ENCODE measurements around the gene OR5AL1. TPM values are rescaled to one million over a fixed set of nuclear protein-coding genes. Genes with fewer than 3 reads are reported as not detected.
A peak's percentile ranks its signal among the peaks of the same experiment; 100 is the strongest.
"Not testable (repeated sequence)": the region's sequence is repeated elsewhere in the genome, so short reads cannot be mapped to it uniquely, and the experiment has no call there.

The OR5AL1 gene
- total RNA-seq (not detected), polyA plus RNA-seq (not detected)
- long read RNA-seq, donor 1: 0 reads
- long read RNA-seq, donor 2: 0 reads
- long read RNA-seq, donor 3: 0 reads
- long read RNA-seq, donor 4: 0 reads

GRCh38 chr11:56412396-56412795, at the start of gene OR5AL1:
OR5AL1 (plus strand) TSS chr11:56412696.
- ATAC-seq: no peak
- Histone ChIP-seq H3K27me3 (ENCODE audit: control insufficient read depth, insufficient read depth) (no peaks in the 10 kb centered on the region), H3K9me3 (ENCODE audit: control insufficient read depth, low read length) (no peaks in the 10 kb centered on the region), H3K27ac (ENCODE audit: low read length) (no peak within 1 kb of the TSS), H3K4me1 (ENCODE audit: control insufficient read depth, insufficient read depth, low read length) (no peaks in the 10 kb centered on the region), H3K4me3 (ENCODE audit: low read length) (no peak within 1 kb of the TSS)
- intact Hi-C loops (cut with DNase I): no loop called here
- 68% methylated on average over 1 of the region's 1 CpG for WGBS
- DNase-seq: no peak

GRCh38 chr11:56375324-56375723, 37.2 kb upstream of the OR5AL1 start, which contains the start of gene OR8U1:
OR8U1 (plus strand) TSS chr11:56375624; CDS start chr11:56375624, 0 bp downstream.
- no peaks in the 10 kb centered on the region for H3K9me3 ChIP-seq (ENCODE audit: control insufficient read depth, low read length)
- no peak for ATAC-seq
- intact Hi-C loops (cut with DNase I): no loop called here
- no peak within 1 kb of the TSS for H3K4me3 ChIP-seq (ENCODE audit: low read length)
- 73% methylated on average over 2 of the region's 2 CpGs for WGBS
- no peaks in the 10 kb centered on the region for H3K4me1 ChIP-seq (ENCODE audit: control insufficient read depth, insufficient read depth, low read length)
- H3K27me3 ChIP-seq (ENCODE audit: control insufficient read depth, insufficient read depth): no peaks in the 10 kb centered on the region
- no peak within 1 kb of the TSS for H3K27ac ChIP-seq (ENCODE audit: low read length)
- no peak for DNase-seq

- no peaks in the 10 kb centered on the region for H3K27me3 ChIP-seq (ENCODE audit: control insufficient read depth, insufficient read depth)
- H3K27ac ChIP-seq (ENCODE audit: low read length): no peak overlapping the region
- no peaks in the 10 kb centered on the region for H3K4me1 ChIP-seq (ENCODE audit: control insufficient read depth, insufficient read depth, low read length)
- WGBS: 79% methylated on average over 2 of the region's 2 CpGs
- no peaks in the 10 kb centered on the region for H3K9me3 ChIP-seq (ENCODE audit: control insufficient read depth, low read length)
- ATAC-seq (no peak), DNase-seq (no peak)
- H3K4me3 ChIP-seq (ENCODE audit: low read length): no peak overlapping the region
- intact Hi-C loops (cut with DNase I): no loop called here
These were observed 32.4 kb upstream of the OR5AL1 start for GRCh38 chr11:56380120-56380519.

- Histone ChIP-seq H3K27me3 (ENCODE audit: control insufficient read depth, insufficient read depth) (no peaks in the 10 kb centered on the region), H3K4me3 (ENCODE audit: low read length) (no peak overlapping the region), H3K4me1 (ENCODE audit: control insufficient read depth, insufficient read depth, low read length) (no peaks in the 10 kb centered on the region), H3K9me3 (ENCODE audit: control insufficient read depth, low read length) (no peaks in the 10 kb centered on the region), H3K27ac (ENCODE audit: low read length) (no peak overlapping the region)
- whole genome bisulfite sequencing: 85% methylated on average over 3 of the region's 3 CpGs
- DNase-seq: no peak
- intact Hi-C loops (cut with DNase I): no loop called here
- ATAC-seq: no peak
These were observed 18.1 kb upstream of the OR5AL1 start for GRCh38 chr11:56394381-56394780.

- Histone ChIP-seq H3K4me1 (ENCODE audit: control insufficient read depth, insufficient read depth, low read length) (no peaks in the 10 kb centered on the region), H3K27me3 (ENCODE audit: control insufficient read depth, insufficient read depth) (no peaks in the 10 kb centered on the region), H3K4me3 (ENCODE audit: low read length) (no peak overlapping the region), H3K9me3 (ENCODE audit: control insufficient read depth, low read length) (no peaks in the 10 kb centered on the region), H3K27ac (ENCODE audit: low read length) (no peak overlapping the region)
- ATAC-seq: no peak
- 59% methylated on average over 3 of the region's 3 CpGs for WGBS
- DNase-seq: no peak
- intact Hi-C loops (cut with DNase I): no loop called here
These were observed 16.4 kb upstream of the OR5AL1 start for GRCh38 chr11:56396047-56396446.

- H3K9me3 ChIP-seq (ENCODE audit: control insufficient read depth, low read length); H3K4me3 ChIP-seq (ENCODE audit: low read length); ATAC-seq; H3K27me3 ChIP-seq (ENCODE audit: control insufficient read depth, insufficient read depth); H3K4me1 ChIP-seq (ENCODE audit: control insufficient read depth, insufficient read depth, low read length); intact Hi-C loops (cut with DNase I); H3K27ac ChIP-seq (ENCODE audit: low read length): not testable (repeated sequence)
- DNase-seq: peak; percentile 8 to 33 (median 24)
- 93% methylated on average over 27 of the region's 27 CpGs for WGBS
These were observed 10.5 kb upstream of the OR5AL1 start for GRCh38 chr11:56401858-56402461.

GRCh38 chr11:56404393-56404792, 8.1 kb upstream of the OR5AL1 start:
- DNase-seq (no peak), ATAC-seq (no peak)
- Histone ChIP-seq H3K27ac (ENCODE audit: low read length) (no peak overlapping the region), H3K4me1 (ENCODE audit: control insufficient read depth, insufficient read depth, low read length) (no peaks in the 10 kb centered on the region), H3K4me3 (ENCODE audit: low read length) (no peak overlapping the region), H3K27me3 (ENCODE audit: control insufficient read depth, insufficient read depth) (no peaks in the 10 kb centered on the region), H3K9me3 (ENCODE audit: control insufficient read depth, low read length) (no peaks in the 10 kb centered on the region)
- 92% methylated on average over 2 of the region's 2 CpGs for WGBS
- intact Hi-C loops (cut with DNase I): no loop called here

- ATAC-seq (no peak), DNase-seq (no peak)
- Histone ChIP-seq H3K4me3 (ENCODE audit: low read length) (no peak overlapping the region), H3K9me3 (ENCODE audit: control insufficient read depth, low read length) (no peaks in the 10 kb centered on the region), H3K4me1 (ENCODE audit: control insufficient read depth, insufficient read depth, low read length) (no peaks in the 10 kb centered on the region), H3K27me3 (ENCODE audit: control insufficient read depth, insufficient read depth) (no peaks in the 10 kb centered on the region), H3K27ac (ENCODE audit: low read length) (no peak overlapping the region)
- intact Hi-C loops (cut with DNase I): no loop called here
These were observed 1.7 kb upstream of the OR5AL1 start for GRCh38 chr11:56410801-56411200.

GRCh38 chr11:56453521-56453920, 41.0 kb downstream of the OR5AL1 start:
- no peak overlapping the region for H3K4me3 ChIP-seq (ENCODE audit: low read length)
- WGBS: 60% methylated on average over 4 of the region's 4 CpGs
- H3K9me3 ChIP-seq (ENCODE audit: control insufficient read depth, low read length): no peaks in the 10 kb centered on the region
- intact Hi-C loops (cut with DNase I): no loop called here
- no peak overlapping the region for H3K27ac ChIP-seq (ENCODE audit: low read length)
- DNase-seq (no peak), ATAC-seq (no peak)
- no peaks in the 10 kb centered on the region for H3K4me1 ChIP-seq (ENCODE audit: control insufficient read depth, insufficient read depth, low read length)
- H3K27me3 ChIP-seq (ENCODE audit: control insufficient read depth, insufficient read depth): no peaks in the 10 kb centered on the region

- no peak for DNase-seq
- intact Hi-C loops (cut with DNase I): no loop called here
- no peaks in the 10 kb centered on the region for H3K27me3 ChIP-seq (ENCODE audit: control insufficient read depth, insufficient read depth)
- no peaks in the 10 kb centered on the region for H3K4me1 ChIP-seq (ENCODE audit: control insufficient read depth, insufficient read depth, low read length)
- no peak overlapping the region for H3K4me3 ChIP-seq (ENCODE audit: low read length)
- no peak for ATAC-seq
- no peak overlapping the region for H3K27ac ChIP-seq (ENCODE audit: low read length)
- 86% methylated on average over 1 of the region's 1 CpG for WGBS
- H3K9me3 ChIP-seq (ENCODE audit: control insufficient read depth, low read length): no peaks in the 10 kb centered on the region
These were observed 44.6 kb downstream of the OR5AL1 start for GRCh38 chr11:56457076-56457475.

Measured in right cardiac atrium (tissue), 5 donors.